ENCODE data around the gene PRADC1.
"Not testable (repeated sequence)": the region's sequence is repeated elsewhere in the genome, so short reads cannot be mapped to it uniquely, and the experiment has no call there.

PRADC1 gene

GRCh38 chr2:73200281-73200680, 32.8 kb downstream of the PRADC1 start:
- DNase-seq = not testable (repeated sequence)

- DNase-seq = no peak
These were observed 35.5 kb downstream of the PRADC1 start for GRCh38 chr2:73197579-73197978.

- no peak for DNase-seq
These were observed 45.5 kb downstream of the PRADC1 start for GRCh38 chr2:73187549-73187948.

GRCh38 chr2:73185965-73186364, 47.1 kb downstream of the PRADC1 start:
- no peak for DNase-seq

Measured in NCI-H345 (cell line).